ENCODE results near the gene NKTR. TPM values are rescaled to one million over a fixed set of nuclear protein-coding genes. Genes with fewer than 3 reads are reported as not detected.

The NKTR gene
- total RNA-seq, 1 experiment from 2014 or later: 79.8 TPM

- Histone ChIP-seq H3K27me3 (ENCODE audit: insufficient read depth, low read length) (no peaks in the 10 kb centered on the region), H3K4ac (ENCODE audit: low read depth, low read length) (no peak overlapping the region), H2BK20ac (ENCODE audit: low read depth, low read length, poor library complexity, severe bottlenecking) (no peak overlapping the region), H4K5ac (ENCODE audit: insufficient read length, low read depth, low read length) (no peak overlapping the region), H4K20me1 (ENCODE audit: control insufficient read depth, insufficient read depth, insufficient read length) (peaks cover 3% of the 10 kb centered on the region), H2AK5ac (ENCODE audit: insufficient read length, low read length) (no peak overlapping the region), H2BK15ac (ENCODE audit: low read depth, low read length) (no peak overlapping the region), H4K91ac (ENCODE audit: insufficient read length, low read depth, low read length) (no peak overlapping the region), H4K8ac (replicated peaks; ENCODE audit: insufficient read length, low read depth, low read length) (no peak overlapping the region), H3T11ph (ENCODE audit: low read length) (no peak overlapping the region), H2BK12ac (ENCODE audit: insufficient read length, low read depth, low read length) (no peak overlapping the region), H3K23me2 (ENCODE audit: insufficient read length, low read depth, low read length, poor library complexity, severe bottlenecking) (no peaks in the 10 kb centered on the region), H3K79me2 (ENCODE audit: insufficient read depth, low read length) (no peaks in the 10 kb centered on the region), H3K23ac (ENCODE audit: insufficient read length, low read depth, low read length) (no peak overlapping the region), H3K79me1 (ENCODE audit: insufficient read depth, low read depth, low read length, poor library complexity, severe bottlenecking) (no peaks in the 10 kb centered on the region), H2BK5ac (ENCODE audit: insufficient read length, low read length) (no peak overlapping the region), H2AFZ (ENCODE audit: low read length) (no peak overlapping the region), H3K14ac (ENCODE audit: insufficient read depth, low read length) (no peak overlapping the region), H3K56ac (ENCODE audit: insufficient read length, low read depth, low read length) (no peak overlapping the region), H3K4me2 (ENCODE audit: insufficient read depth, insufficient read length, low read length) (no peak overlapping the region), H3K9ac (ENCODE audit: extremely low read depth, insufficient read length, low read length) (no peak overlapping the region), H3K18ac (ENCODE audit: insufficient read length, low read depth, low read length) (no peak overlapping the region), H2BK120ac (ENCODE audit: low read depth, low read length, poor library complexity, severe bottlenecking) (no peak overlapping the region), H3K4me1 (ENCODE audit: insufficient read depth, low read length) (no peaks in the 10 kb centered on the region; the same call in 1 of the 2 replicates), H3K9me3 (ENCODE audit: control insufficient read depth, low read depth, low read length) (no peaks in the 10 kb centered on the region), H3K27ac (ENCODE audit: insufficient read length, low read depth, low read length) (no peak overlapping the region)
- no peak for DNase-seq
- no peaks in the 10 kb centered on the region for H3K27me3 Mint-ChIP-seq (ENCODE audit: low read depth)
- no peak overlapping the region; a peak in 2 of 7 replicates for H3K27ac Mint-ChIP-seq
- H3K36me3 Mint-ChIP-seq (ENCODE audit: insufficient read depth in 1 of 3, low read depth in 3 of 3): peaks cover 21 to 59% (median 37%) of the 10 kb centered on the region in 3 experiments; a peak in 5 of 7 replicates
- no peak for TF ChIP-seq CTCF (conservative IDR thresholded peaks at IDR 0.05)
- H3K4me1 Mint-ChIP-seq: peaks cover 32 to 37% of the 10 kb centered on the region in 2 experiments
- no peaks in the 10 kb centered on the region for H3K9me3 Mint-ChIP-seq
- no peak overlapping the region for H3K4me3 Mint-ChIP-seq
- WGBS (ENCODE audit: extremely low coverage, insufficient read length, low lambda C conversion rate): no CpG with 5 or more reads among the region's 1 CpG
Observed at GRCh38 chr3:42632146-42632545, 31.7 kb downstream of the NKTR start.

All from H9 (cell line).